SK-N-SH (cell line): Measurements from ENCODE around the gene CSNK1G2. TPM values are rescaled to one million over a fixed set of nuclear protein-coding genes. Genes with fewer than 3 reads are reported as not detected.

Experiments used
- CTCF ChIA-PET: fragments of 300-600, 350-600 bp; formaldehyde crosslinking; extraction: SDS; loops from one replicate; lab custom pipeline; 2021; lab: Yijun Ruan, JAX
- POLR2A ChIA-PET: fragments of 350-600 bp; sonication (Branson Sonifier 250); formaldehyde crosslinking; extraction: SDS; loops from one replicate; lab custom pipeline; 2020; ENCODE audit warnings: antibody characterized with exemption, inconsistent platforms; lab: Yijun Ruan, JAX
- DNase-seq: peaks from one replicate; pipeline ENCODE4 v3.0.0; 2012
- H2AFZ ChIP-seq: fragments of 200-600 bp; sonication (generic); 2 replicates; pipeline ENCODE4 v1.8.1; 2016; ENCODE audit warnings: antibody characterized with exemption, mild to moderate bottlenecking, low read depth
- H3F3A ChIP-seq: fragments of 200-600 bp; sonication (generic); replicated peaks from 2 replicates; pipeline ENCODE3; 2016; ENCODE audit warnings: antibody characterized with exemption, mild to moderate bottlenecking; ENCODE audit not compliant: insufficient read depth
- H3K27ac ChIP-seq, 2 experiments: fragments of 200-500 bp in 1 of 2; fragments of 200-600 bp in 1 of 2; sonication (Bioruptor generic) in 1 of 2; sonication (generic), shearing (Covaris generic) in 1 of 2; 2 replicates each; pipeline versions ENCODE4 v1.5.1 to v1.6.1; 2014 to 2016; ENCODE audit warnings: low read depth in 2 of 2, inconsistent platforms in 1 of 2, low read length in 1 of 2, mild to moderate bottlenecking in 1 of 2, mixed read lengths in 1 of 2
- H3K27me3 ChIP-seq: fragments of 200-600 bp; sonication (generic), shearing (Covaris generic); 2 replicates; pipeline ENCODE4 v1.6.1; 2016; ENCODE audit warnings: mixed run types; ENCODE audit not compliant: insufficient read depth
- H3K36me3 ChIP-seq, 2 experiments: fragments of 200-500 bp in 1 of 2; fragments of 200-600 bp in 1 of 2; sonication (Bioruptor generic) in 1 of 2; sonication (generic) in 1 of 2; replicated peaks in 1 of 2; 2 replicates each; pipeline versions ENCODE3 to v1.5.1; 2014 to 2016; ENCODE audit warnings: low read length in 1 of 2, mild to moderate bottlenecking in 1 of 2; ENCODE audit not compliant: insufficient read depth in 2 of 2, control insufficient read depth in 1 of 2
- H3K4me1 ChIP-seq, 2 experiments: fragments of 200-500 bp in 1 of 2; fragments of 200-600 bp in 1 of 2; sonication (Bioruptor generic) in 1 of 2; sonication (generic), shearing (Covaris generic) in 1 of 2; 2 replicates each; pipeline versions ENCODE4 v1.5.1 to v1.6.1; 2014 to 2016; ENCODE audit warnings: low read depth in 1 of 2, low read length in 1 of 2, mixed run types in 1 of 2; ENCODE audit not compliant: insufficient read depth in 2 of 2, control insufficient read depth in 1 of 2
- H3K4me2 ChIP-seq: fragments of 200-600 bp; sonication (generic), shearing (Covaris generic); 2 replicates; pipeline ENCODE4 v1.6.1; 2017; ENCODE audit warnings: mixed run types
- H3K4me3 ChIP-seq, 2 experiments: fragments of 200-500 bp in 1 of 2; fragments of 200-600 bp in 1 of 2; sonication (Bioruptor generic) in 1 of 2; sonication (generic), shearing (Covaris generic) in 1 of 2; 2 replicates each; pipeline versions ENCODE4 v1.5.1 to v1.8.1; 2014 to 2016; ENCODE audit warnings: low read depth in 2 of 2, inconsistent platforms in 1 of 2, low read length in 1 of 2, mild to moderate bottlenecking in 1 of 2, mixed read lengths in 1 of 2, moderate library complexity in 1 of 2
- H3K79me2 ChIP-seq: fragments of 200-600 bp; sonication (generic); 2 replicates; pipeline ENCODE4 v1.8.1; 2017; ENCODE audit warnings: mild to moderate bottlenecking; ENCODE audit not compliant: insufficient read depth
- H3K9ac ChIP-seq: fragments of 200-600 bp; sonication (generic); 2 replicates; pipeline ENCODE4 v1.6.1; 2017; ENCODE audit warnings: mixed run types
- H3K9me2 ChIP-seq: fragments of 200-600 bp; sonication (generic); 2 replicates; pipeline ENCODE4 v1.6.1; 2017; ENCODE audit warnings: mixed run types
- H3K9me3 ChIP-seq: fragments of 200-600 bp; sonication (generic); 2 replicates; pipeline ENCODE4 v1.6.1; 2017; ENCODE audit warnings: mixed run types, mild to moderate bottlenecking, moderate library complexity
- H4K20me1 ChIP-seq: fragments of 200-600 bp; sonication (generic); 2 replicates; pipeline ENCODE4 v1.6.1; 2017; ENCODE audit warnings: mild to moderate bottlenecking, mixed run types; ENCODE audit not compliant: insufficient read depth
- CHD2 ChIP-seq: fragments of 150-350 bp; IDR thresholded peaks from 2 replicates; pipeline ENCODE4 v1.6.1; 2018; ENCODE audit warnings: low read length; ENCODE audit not compliant: partially characterized antibody
- ELF1 ChIP-seq: IDR thresholded peaks from 2 replicates; pipeline ENCODE4 v1.4.0; 2012
- EP300 ChIP-seq, 2 experiments: IDR thresholded peaks; 2 replicates each; pipeline versions ENCODE4 v1.4.0 to v1.6.1; 2012; ENCODE audit warnings: borderline replicate concordance in 1 of 2, low read depth in 1 of 2, low read length in 1 of 2
- FOSL2 ChIP-seq: IDR thresholded peaks from 2 replicates; pipeline ENCODE4 v1.4.0; 2012; ENCODE audit warnings: low read depth, mild to moderate bottlenecking, moderate library complexity, borderline replicate concordance
- FOXJ3 ChIP-seq: sonication (generic); formaldehyde crosslinking; IDR thresholded peaks from 2 replicates; pipeline ENCODE4 v1.5.1; 2020; ENCODE audit warnings: mild to moderate bottlenecking, missing genetic modification reagents
- FOXM1 ChIP-seq: IDR thresholded peaks from 2 replicates; pipeline ENCODE4 v1.4.0; 2012; ENCODE audit warnings: low read depth, mild to moderate bottlenecking
- GATA2 ChIP-seq: sonication (generic); formaldehyde crosslinking; IDR thresholded peaks from 2 replicates; pipeline ENCODE4 v1.5.0; 2020; ENCODE audit warnings: mild to moderate bottlenecking, missing genetic modification reagents
- MEF2A ChIP-seq: IDR thresholded peaks from 2 replicates; pipeline ENCODE4 v1.4.0; 2012; ENCODE audit warnings: low read depth, borderline replicate concordance
- MXI1 ChIP-seq: IDR thresholded peaks from 2 replicates; pipeline ENCODE4 v1.6.1; 2012; ENCODE audit warnings: mild to moderate bottlenecking, low read depth, low read length, improper control_type of control experiment
- NFIC ChIP-seq: IDR thresholded peaks from 2 replicates; pipeline ENCODE4 v1.4.0; 2012; ENCODE audit warnings: borderline replicate concordance
- POLR2AphosphoS5 ChIP-seq: IDR thresholded peaks from 2 replicates; pipeline ENCODE4 v1.6.1; 2012; ENCODE audit warnings: low read depth, low read length
- RCOR1 ChIP-seq: fragments of 150-350 bp; IDR thresholded peaks from 2 replicates; pipeline ENCODE4 v1.6.1; 2017; ENCODE audit warnings: antibody characterized with exemption, low read length
- REST ChIP-seq: IDR thresholded peaks from 2 replicates; pipeline ENCODE4 v1.6.1; 2012; ENCODE audit warnings: mild to moderate bottlenecking, low read depth, low read length, moderate library complexity
- RFX5 ChIP-seq: IDR thresholded peaks from 2 replicates; pipeline ENCODE4 v1.6.1; 2012; ENCODE audit warnings: mild to moderate bottlenecking, improper control_type of control experiment, low read length
- RXRA ChIP-seq: IDR thresholded peaks from 2 replicates; pipeline ENCODE4 v1.4.0; 2012; ENCODE audit warnings: low read depth, mild to moderate bottlenecking, borderline replicate concordance
- TAF1 ChIP-seq: IDR thresholded peaks from 2 replicates; pipeline ENCODE4 v1.6.1; 2012; ENCODE audit warnings: low read depth, mild to moderate bottlenecking, low read length, moderate library complexity, borderline replicate concordance
- TEAD4 ChIP-seq: IDR thresholded peaks from 2 replicates; pipeline ENCODE4 v1.4.0; 2012; ENCODE audit warnings: mild to moderate bottlenecking, borderline replicate concordance; ENCODE audit not compliant: insufficient read depth
- WGBS: methylation state at CpG from one replicate; pipeline ENCODE4 v1.1.6; 2017; ENCODE audit warnings: low lambda C conversion rate; 5-methylcytosine and 5-hydroxymethylcytosine counted together
- polyA plus RNA-seq, 3 experiments: library from polyadenylated mRNA; depleted of rRNA; stranded (reverse); fragments of >200 nt; gene quantifications; 2 replicates each; pipeline ENCODE4 v1.2.3, GENCODE V29; 2012

CSNK1G2 gene
- polyA plus RNA-seq, 1 of the 3 experiments (the other 2 are of a cell fraction): 79.4 TPM

- no peaks in the 10 kb centered on the region for H3K9me3 ChIP-seq
- peaks cover 85% of the 10 kb centered on the region for H3K79me2 ChIP-seq
- no peaks in the 10 kb centered on the region for H3K27me3 ChIP-seq
- no peak overlapping the region for H3K9ac ChIP-seq
- no peak overlapping the region for H3K4me2 ChIP-seq
- TF ChIP-seq NFIC: no peak
- TF ChIP-seq RXRA: no peak
- TF ChIP-seq CHD2: no peak
- no peak for TF ChIP-seq TAF1
- TF ChIP-seq GATA2: no peak
- TF ChIP-seq, all 33 proteins: peak for 0
- Histone ChIP-seq H4K20me1 (peaks cover 80% of the 10 kb centered on the region), H3F3A (no peaks in the 10 kb centered on the region), H3K4me3 (no peak overlapping the region), H3K9me2 (no peaks in the 10 kb centered on the region), H2AFZ (no peak overlapping the region), H3K27ac (no peak overlapping the region), H3K4me1 (no peaks in the 10 kb centered on the region; a peak in 1 of 4 replicates), H3K36me3 (peaks cover 0 to 6% of the 10 kb centered on the region in 2 experiments)
- ChIA-PET POLR2A (no interaction called here), CTCF (interaction anchor here (1.4 to 3.3 kb wide), 2 partner anchors 11 to 27 kb away, joined by 3 to 24 read pairs; no protein-coding TSS in a partner anchor)
- WGBS: 86% methylated on average over 17 of the region's 28 CpGs
- no peak for DNase-seq
Measured at GRCh38 chr19:1956868-1957492, 16.0 kb downstream of the CSNK1G2 start.

- TF ChIP-seq RXRA (no peak), NFIC (no peak), CHD2 (no peak)
- no peak for DNase-seq
- no peak overlapping the region for H2AFZ ChIP-seq
- H3K4me1 ChIP-seq: no peaks in the 10 kb centered on the region; a peak in 1 of 4 replicates
- CTCF ChIA-PET: interaction anchor here (3.3 kb wide), 1 partner anchor 12 kb away, joined by 24 read pairs; no protein-coding TSS in a partner anchor
- H3K9me3 ChIP-seq: no peaks in the 10 kb centered on the region
- H3K36me3 ChIP-seq: peaks cover 0 to 4% of the 10 kb centered on the region in 2 experiments
- H3K79me2 ChIP-seq: peaks cover 85% of the 10 kb centered on the region
- H4K20me1 ChIP-seq: peaks cover 73% of the 10 kb centered on the region
- H3K4me2 ChIP-seq: no peak overlapping the region
- 86% methylated on average over 7 of the region's 40 CpGs for WGBS
- H3K9me2 ChIP-seq: no peaks in the 10 kb centered on the region
- no peak overlapping the region for H3K4me3 ChIP-seq
- no peak overlapping the region for H3K27ac ChIP-seq
- H3K27me3 ChIP-seq: no peaks in the 10 kb centered on the region
- no peaks in the 10 kb centered on the region for H3F3A ChIP-seq
- no peak overlapping the region for H3K9ac ChIP-seq
- POLR2A ChIA-PET: no interaction called here
Measured at GRCh38 chr19:1957562-1958248, 16.7 kb downstream of the CSNK1G2 start.

GRCh38 chr19:1959928-1960589 lies 19.1 kb downstream of the CSNK1G2 start:
- CTCF ChIA-PET: no interaction called here
- H2AFZ ChIP-seq: no peak overlapping the region
- 97% methylated on average over 27 of the region's 32 CpGs for WGBS
- no peaks in the 10 kb centered on the region for H3F3A ChIP-seq
- peaks cover 82% of the 10 kb centered on the region for H3K79me2 ChIP-seq
- POLR2A ChIA-PET: no interaction called here
- H3K27ac ChIP-seq: no peak overlapping the region
- no peaks in the 10 kb centered on the region for H3K9me3 ChIP-seq
- no peak overlapping the region for H3K4me3 ChIP-seq
- H4K20me1 ChIP-seq: peaks cover 50% of the 10 kb centered on the region
- no peak overlapping the region for H3K4me2 ChIP-seq
- no peak overlapping the region for H3K9ac ChIP-seq
- no peak for DNase-seq
- H3K36me3 ChIP-seq: no peaks in the 10 kb centered on the region
- H3K4me1 ChIP-seq: no peaks in the 10 kb centered on the region; a peak in 1 of 4 replicates
- no peaks in the 10 kb centered on the region for H3K27me3 ChIP-seq
- H3K9me2 ChIP-seq: no peaks in the 10 kb centered on the region
- TF ChIP-seq TEAD4: no peak
- TF ChIP-seq FOXM1: no peak
- no peak for TF ChIP-seq RCOR1
- no peak for TF ChIP-seq MEF2A
- no peak for TF ChIP-seq RXRA
- TF ChIP-seq TAF1: no peak
- no peak for TF ChIP-seq FOSL2
- TF ChIP-seq REST: no peak
- no peak for TF ChIP-seq POLR2AphosphoS5
- TF ChIP-seq EP300 (IDR thresholded peaks at IDR 0.05; ENCODE audit: borderline replicate concordance in 1 of 2, low read depth in 1 of 2, low read length in 1 of 2): no peak
- TF ChIP-seq MXI1: no peak
- no peak for TF ChIP-seq ELF1
- TF ChIP-seq FOXJ3 (CRISPR knock-in tag): no peak
- TF ChIP-seq RFX5: no peak
